ENCODE results near the gene LIG4.

GRCh38 chr13:108168929-108169328 lies 46.4 kb downstream of the LIG4 start:
- TF ChIP-seq CTCF (conservative IDR thresholded peaks at IDR 0.05; ENCODE audit: low read length) (no peak), EZH2phosphoT487 (IDR thresholded peaks at IDR 0.05; ENCODE audit: borderline replicate concordance, low read depth, low read length) (no peak)

Data from OCI-LY7 (cell line).